Left lung (tissue), 10 donors: ENCODE measurements around the gene SUGP1. TPM values are rescaled to one million over a fixed set of nuclear protein-coding genes. Genes with fewer than 3 reads are reported as not detected.

Experiments
- ATAC-seq: fragments of 200-7000 bp; cut with Tn5 transposase; one replicate; pipeline ENCODE4 v1.9.1; 2020; ENCODE audit warnings: moderate library complexity
- DNase-seq, 4 donors: peaks; one replicate each; pipeline ENCODE4 v3.0.0-alpha.2; 2013 to 2020
- H3K27ac ChIP-seq, 2 donors: fragments of 200-600 bp; sonication (generic) in 1 of 2; one replicate each; pipeline versions ENCODE4 v1.5.0 to v1.8.0; 2020 to 2021
- H3K27me3 ChIP-seq, 2 donors: fragments of 200-600 bp; sonication (generic) in 1 of 2; one replicate each; pipeline versions ENCODE4 v1.5.0 to v1.8.0; 2020 to 2021
- H3K36me3 ChIP-seq, 2 donors: fragments of 200-600 bp; sonication (generic) in 1 of 2; one replicate each; pipeline versions ENCODE4 v1.5.0 to v1.8.0; 2020 to 2021
- H3K4me1 ChIP-seq, 2 donors: fragments of 200-600 bp; one replicate each; pipeline ENCODE4 v1.8.0; 2021
- H3K4me3 ChIP-seq, 2 donors: fragments of 200-600 bp; sonication (generic) in 1 of 2; one replicate each; pipeline versions ENCODE4 v1.5.0 to v1.8.0; 2020 to 2021; ENCODE audit warnings: mild to moderate bottlenecking in 1 of 2
- H3K9me3 ChIP-seq, 2 donors: fragments of 200-600 bp; sonication (generic) in 1 of 2; one replicate each; pipeline versions ENCODE4 v1.5.0 to v1.8.0; 2020 to 2021
- CTCF ChIP-seq, 2 donors: fragments of 200-600 bp; sonication (generic) in 1 of 2; IDR thresholded peaks; one replicate each; pipeline versions ENCODE4 v1.5.0 to v1.8.0; 2021; ENCODE audit warnings: antibody characterized with exemption in 2 of 2
- intact Hi-C, 2 donors: fragments of 100-400 bp; cut with DNase I; formaldehyde crosslinking; loops; one replicate each; pipeline versions ENCODE4 v1.11.2 to v1.14.2; 2022
- polyA plus RNA-seq, 6 donors: library from polyadenylated mRNA; unstranded; fragments of 120-200 nt; gene quantifications; one replicate each; pipeline ENCODE4 v1.2.1, GENCODE V29; 2013; ENCODE audit not compliant: insufficient read length in 6 of 6
- total RNA-seq, 2 donors: library from RNA; stranded (reverse); fragmentation: NEBNext Ultra II Directional; extraction: Animal tissue kit (Norgen Biotek cat#: 25700); gene quantifications; one replicate each; pipeline ENCODE4 v1.2.1, GENCODE V29; 2021
- donor health status: DM: no; HTN: yes; CAD: no.
- donor health status: DM: no; HTN: no; CAD: no.

Gene SUGP1
- total and polyA plus RNA-seq, 8 donors = 35.6 to 52.4 (median 45.9) TPM

GRCh38 chr19:19362075-19362474 lies 41.8 kb upstream of the SUGP1 start:
- no peaks in the 10 kb centered on the region for H3K9me3 ChIP-seq
- ATAC-seq (no peak), DNase-seq (no peak)
- TF ChIP-seq CTCF (IDR thresholded peaks at IDR 0.05) = no peak
- no peak overlapping the region for H3K4me3 ChIP-seq
- H3K36me3 ChIP-seq = peaks cover 0 to 14% of the 10 kb centered on the region in 2 donors
- no peak overlapping the region for H3K27ac ChIP-seq
- H3K27me3 ChIP-seq = no peaks in the 10 kb centered on the region
- peaks cover 9 to 38% of the 10 kb centered on the region in 2 donors for H3K4me1 ChIP-seq
- intact Hi-C loops = no loop called here

GRCh38 chr19:19361075-19361594 lies 40.8 kb upstream of the SUGP1 start:
- no peak overlapping the region for H3K4me3 ChIP-seq
- H3K27me3 ChIP-seq = no peaks in the 10 kb centered on the region
- peak; percentile 81 to 86 for TF ChIP-seq CTCF (IDR thresholded peaks at IDR 0.05)
- intact Hi-C loops = no loop called here
- peaks cover 3 to 28% of the 10 kb centered on the region in 2 donors for H3K4me1 ChIP-seq
- ATAC-seq (peak; percentile 87), DNase-seq (peak in 3 of 4 donors; percentile 66 to 74 (median 66))
- peaks cover 0 to 24% of the 10 kb centered on the region in 2 donors for H3K36me3 ChIP-seq
- H3K27ac ChIP-seq = peak overlapping the region in 1 of 2 donors; percentile 45
- no peaks in the 10 kb centered on the region for H3K9me3 ChIP-seq

- Histone ChIP-seq H3K36me3 (peaks cover 5 to 65% of the 10 kb centered on the region in 2 donors), H3K4me3 (no peak overlapping the region), H3K27me3 (no peaks in the 10 kb centered on the region), H3K27ac (no peak overlapping the region), H3K4me1 (peaks cover 3 to 12% of the 10 kb centered on the region in 2 donors), H3K9me3 (no peaks in the 10 kb centered on the region)
- DNase-seq = no peak
- no peak for TF ChIP-seq CTCF (IDR thresholded peaks at IDR 0.05)
- intact Hi-C loops = no loop called here
- no peak for ATAC-seq
Observed at GRCh38 chr19:19356901-19357566, 36.7 kb upstream of the SUGP1 start.

GRCh38 chr19:19356500-19356899 lies 36.2 kb upstream of the SUGP1 start:
- TF ChIP-seq CTCF (IDR thresholded peaks at IDR 0.05) = no peak
- Histone ChIP-seq H3K9me3 (no peaks in the 10 kb centered on the region), H3K27me3 (no peaks in the 10 kb centered on the region), H3K4me3 (no peak overlapping the region), H3K4me1 (peaks cover 3 to 10% of the 10 kb centered on the region in 2 donors), H3K27ac (no peak overlapping the region), H3K36me3 (peaks cover 5 to 70% of the 10 kb centered on the region in 2 donors)
- ATAC-seq (no peak), DNase-seq (no peak)
- intact Hi-C loops = no loop called here

- DNase-seq (no peak), ATAC-seq (no peak)
- no peak overlapping the region for H3K4me3 ChIP-seq
- intact Hi-C loops = no loop called here
- no peaks in the 10 kb centered on the region for H3K27me3 ChIP-seq
- H3K4me1 ChIP-seq = peaks cover 0 to 2% of the 10 kb centered on the region in 2 donors
- no peak overlapping the region for H3K27ac ChIP-seq
- peaks cover 5 to 78% of the 10 kb centered on the region in 2 donors for H3K36me3 ChIP-seq
- no peak for TF ChIP-seq CTCF (IDR thresholded peaks at IDR 0.05)
- H3K9me3 ChIP-seq = no peaks in the 10 kb centered on the region
Observed at GRCh38 chr19:19355606-19356139, 35.4 kb upstream of the SUGP1 start.
